Stimulated activated CD8-positive, alpha-beta memory T cell treated with anti-CD3 and anti-CD28 coated beads, Interleukin-2, amount 100 ng/mL, for 48 hours (primary cell): ENCODE measurements around the gene UBQLN4.

ENCODE experiments used
- DNase-seq, 2 donors: peaks; one replicate each; pipeline ENCODE4 v3.0.0-alpha.2; 2020; ENCODE audit warnings: low read depth in 2 of 2

UBQLN4 gene

DNA sequence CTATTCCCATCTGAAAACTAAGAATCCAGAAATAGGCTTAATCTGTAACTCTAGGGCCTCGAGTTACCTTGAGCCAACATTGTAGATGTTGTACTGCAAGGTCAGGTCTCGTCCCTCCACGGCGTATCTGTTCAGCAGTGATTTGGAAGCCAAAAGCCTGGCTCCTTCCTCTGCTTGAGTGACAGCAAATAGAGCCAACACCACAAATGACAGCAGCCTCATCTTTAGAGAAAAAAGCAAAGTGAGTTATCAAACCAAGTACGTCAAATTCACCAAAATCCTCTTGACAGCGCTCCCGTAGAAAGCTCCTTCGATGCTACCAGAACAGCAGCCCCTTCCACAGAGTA lies 33.7 kb downstream of the UBQLN4 start:
- no peak for DNase-seq

DNA sequence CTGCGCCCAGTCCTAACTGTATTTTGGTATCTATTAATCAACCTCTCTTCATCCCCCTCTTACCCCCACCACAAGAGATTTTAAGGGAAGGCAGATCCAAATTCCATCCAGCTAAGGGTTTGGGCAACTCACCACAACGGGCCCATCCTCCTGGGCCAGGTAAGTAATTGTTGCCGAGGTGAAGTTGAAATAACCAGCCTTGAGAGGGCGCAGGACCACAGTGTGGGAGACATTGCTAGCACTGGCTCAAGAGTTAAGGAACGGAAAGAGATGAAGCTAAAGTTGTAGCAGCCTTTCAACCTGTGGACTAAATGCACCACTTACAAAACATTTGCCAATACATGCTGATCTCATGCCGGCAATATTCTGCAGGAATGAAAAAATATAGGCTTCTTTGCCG lies 38.8 kb downstream of the UBQLN4 start:
- DNase-seq, result no peak

DNA sequence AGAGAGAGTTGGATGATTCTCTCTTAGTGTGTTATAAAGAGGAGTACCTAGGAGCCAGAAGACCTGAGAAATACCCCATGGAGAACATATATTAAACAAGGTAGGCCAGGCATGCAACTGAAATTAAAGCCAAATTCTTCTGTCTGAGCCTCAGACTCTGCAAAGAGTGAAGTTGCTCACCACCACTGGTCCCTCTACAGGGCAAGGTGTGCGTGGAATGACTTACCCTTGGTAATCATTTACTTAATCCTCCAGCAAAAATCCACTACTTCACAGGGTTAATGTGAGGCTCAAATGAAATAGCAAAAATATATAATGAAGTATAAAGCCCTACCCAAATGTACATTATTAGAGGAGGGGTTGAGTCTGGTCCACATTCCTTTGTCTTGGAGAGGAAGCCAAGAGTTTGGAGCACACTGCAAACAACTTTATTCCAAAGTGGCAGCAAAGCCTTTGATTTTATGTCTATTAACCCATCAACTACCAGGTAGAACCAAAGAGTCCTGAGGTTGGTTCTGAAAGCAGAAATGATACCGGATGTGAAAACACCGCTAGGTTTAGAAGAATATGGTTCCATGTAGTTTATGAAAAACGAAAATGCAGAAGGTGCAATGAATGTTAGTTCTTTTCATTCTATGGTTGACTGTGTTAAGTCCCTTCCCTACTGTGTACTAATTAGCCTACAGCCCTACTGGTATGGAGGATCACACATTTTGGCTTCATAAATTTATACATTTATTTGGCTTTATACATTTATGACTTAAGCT lies 41.4 kb downstream of the UBQLN4 start:
- no peak for DNase-seq

DNA sequence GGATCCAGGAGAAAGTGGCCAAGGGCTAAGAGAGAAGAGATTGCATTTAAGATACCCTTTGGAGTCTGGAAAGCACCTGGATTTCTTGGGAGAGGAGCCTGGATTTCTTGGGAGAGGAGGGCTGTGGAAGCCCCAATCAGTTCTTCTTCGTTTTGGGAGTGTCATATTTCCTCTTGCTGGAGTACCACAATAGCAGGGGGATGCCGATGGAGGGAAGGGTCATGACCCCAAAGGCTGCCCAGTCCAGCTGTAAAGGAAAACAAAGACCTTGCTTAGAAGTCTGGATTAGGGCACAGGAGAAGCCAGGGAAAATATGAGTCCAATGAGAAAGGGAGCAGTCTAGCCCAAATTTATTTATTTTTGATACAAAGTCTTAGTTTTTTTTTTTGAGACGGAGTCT lies 44.2 kb downstream of the UBQLN4 start:
- no peak for DNase-seq

DNA sequence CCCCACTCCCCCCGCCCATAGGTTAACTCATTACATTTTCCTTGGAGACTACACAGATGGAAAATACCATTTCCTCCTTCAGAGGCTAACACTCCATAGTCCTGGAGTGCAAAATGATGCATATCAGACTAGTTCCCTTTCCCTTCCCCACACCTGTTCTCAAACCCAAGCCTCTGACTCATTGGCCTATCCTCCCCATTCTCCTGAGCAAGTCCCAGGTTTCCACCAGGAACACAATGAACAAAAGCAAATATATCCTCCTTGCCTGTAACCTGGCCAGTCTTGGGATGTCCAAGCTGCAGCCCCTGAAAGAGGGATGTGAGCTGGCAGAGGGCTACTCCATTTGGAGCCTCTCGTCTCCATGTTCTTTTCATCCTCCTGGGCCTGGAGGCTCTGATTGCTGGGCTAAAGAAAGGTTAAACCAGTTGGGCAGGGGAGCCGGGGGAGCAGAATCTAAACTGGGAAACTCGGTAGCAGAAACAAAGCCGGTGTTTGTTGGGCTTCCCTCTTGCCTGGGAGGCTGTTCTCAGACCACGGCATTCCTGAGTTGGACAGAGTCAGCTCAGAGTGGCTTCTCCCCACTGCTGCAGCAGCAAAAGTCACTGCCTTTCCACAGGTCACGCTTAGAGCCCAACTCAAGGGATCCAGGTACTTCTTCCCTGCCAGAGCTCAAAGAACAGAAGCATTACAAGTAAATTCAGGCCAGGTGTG lies 46.8 kb downstream of the UBQLN4 start:
- no peak for DNase-seq

DNA sequence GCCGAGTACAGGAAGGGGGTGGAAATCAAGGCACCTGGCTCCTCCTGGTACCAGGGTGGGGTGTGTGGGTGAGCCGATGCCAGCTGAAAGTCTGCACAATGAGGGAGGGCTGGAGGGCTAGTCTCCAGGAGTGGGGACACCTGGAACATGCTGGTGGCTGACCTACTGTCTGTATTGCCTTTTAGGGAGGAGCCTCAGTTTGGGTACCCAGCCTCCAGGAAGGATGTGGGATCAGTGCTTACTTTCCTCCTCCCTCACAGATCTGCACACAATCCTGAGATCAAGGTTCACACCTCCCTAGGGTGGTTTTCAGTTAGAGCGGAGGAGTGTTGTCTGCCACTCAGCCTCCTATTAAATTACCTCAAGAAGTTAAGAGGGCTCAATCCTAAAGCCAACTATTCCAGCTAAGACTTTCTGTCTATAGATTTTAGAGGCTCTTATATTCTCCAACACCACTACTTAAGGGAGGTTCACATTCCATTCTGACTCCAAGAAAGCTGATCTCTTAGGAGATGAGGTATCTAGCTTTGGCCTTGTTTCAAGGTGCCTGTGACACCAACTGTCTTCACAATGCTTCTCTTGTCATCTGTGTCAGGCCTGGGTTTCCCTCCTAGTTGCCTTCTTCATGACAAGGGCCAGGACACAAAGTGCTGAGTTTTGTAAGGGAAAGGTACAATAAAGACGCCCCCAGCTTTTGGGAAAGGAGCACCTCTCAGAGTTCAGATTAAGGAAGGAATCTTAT lies 48.6 kb downstream of the UBQLN4 start:
- no peak for DNase-seq

DNA sequence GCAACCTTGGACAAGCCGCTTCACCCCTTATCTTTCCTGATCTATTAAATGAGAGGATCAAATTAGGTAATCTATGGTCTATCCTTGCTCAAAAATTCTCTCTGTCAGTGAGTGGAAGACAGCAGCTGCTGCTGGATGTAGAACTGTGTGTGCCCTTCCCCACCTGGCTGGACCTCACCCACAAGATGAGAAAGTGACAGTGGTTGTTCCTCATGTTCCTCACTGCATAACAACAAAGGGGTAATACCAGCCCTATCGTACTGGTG lies 49.7 kb downstream of the UBQLN4 start:
- no peak for DNase-seq

DNA sequence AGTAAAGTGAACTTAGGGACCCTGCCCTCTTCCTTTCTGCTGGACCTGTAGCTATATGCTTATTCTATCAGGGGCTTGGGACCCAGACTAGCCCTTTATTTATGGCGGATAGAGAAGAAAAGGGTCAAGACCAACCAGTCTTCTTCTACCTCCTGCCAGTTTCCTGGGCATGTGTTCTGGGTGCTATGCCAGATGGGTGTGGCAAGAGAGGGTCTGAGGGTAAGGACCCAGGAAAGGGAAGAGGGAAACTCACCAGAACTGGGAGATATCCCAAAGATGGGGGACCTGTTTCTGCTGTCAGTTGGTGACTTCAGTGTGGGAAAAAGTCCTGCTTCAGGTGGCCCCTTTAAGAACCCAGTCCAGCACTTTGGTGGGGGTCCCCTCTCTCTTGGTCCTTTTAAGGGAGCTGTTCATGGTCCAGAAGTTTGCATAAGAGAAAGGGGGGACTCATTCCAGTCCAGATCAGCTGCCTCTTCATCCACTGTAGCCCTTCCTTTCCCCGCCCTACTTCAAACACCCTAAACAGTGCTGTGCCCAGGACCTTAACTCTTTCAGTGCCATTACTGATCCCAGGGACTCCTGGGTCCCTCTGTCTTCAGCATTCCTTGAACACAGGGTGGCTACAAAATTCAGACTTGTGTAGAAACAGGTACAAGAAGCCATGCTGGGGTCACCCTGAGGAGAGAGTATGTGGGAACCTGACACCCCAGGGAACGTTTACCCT lies 51.2 kb downstream of the UBQLN4 start:
- no peak for DNase-seq

DNA sequence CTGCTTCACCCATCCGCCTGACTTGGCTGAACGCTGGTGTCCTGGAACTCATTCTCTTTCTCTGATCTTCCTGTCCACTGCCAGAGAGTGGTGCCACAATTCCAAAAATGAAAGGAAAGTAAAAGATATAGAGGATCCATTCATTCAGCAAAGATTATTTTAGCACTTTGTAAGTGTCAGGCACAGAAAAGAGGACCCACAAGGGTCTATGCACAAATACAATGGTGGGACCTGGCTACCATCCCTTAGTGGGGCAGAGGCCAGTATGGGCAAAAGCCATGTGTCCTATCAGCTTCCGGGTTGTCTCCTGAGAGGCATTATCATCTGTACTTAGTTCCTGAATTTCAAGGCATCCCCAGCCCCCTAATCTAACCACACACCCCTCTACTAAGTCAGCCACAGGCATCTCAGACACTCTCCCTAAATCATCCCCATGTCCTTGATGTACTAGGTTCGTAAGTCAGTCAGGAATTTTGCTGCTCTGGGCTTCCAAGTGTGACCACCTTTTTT lies 51.9 kb downstream of the UBQLN4 start:
- DNase-seq, result no peak

DNA sequence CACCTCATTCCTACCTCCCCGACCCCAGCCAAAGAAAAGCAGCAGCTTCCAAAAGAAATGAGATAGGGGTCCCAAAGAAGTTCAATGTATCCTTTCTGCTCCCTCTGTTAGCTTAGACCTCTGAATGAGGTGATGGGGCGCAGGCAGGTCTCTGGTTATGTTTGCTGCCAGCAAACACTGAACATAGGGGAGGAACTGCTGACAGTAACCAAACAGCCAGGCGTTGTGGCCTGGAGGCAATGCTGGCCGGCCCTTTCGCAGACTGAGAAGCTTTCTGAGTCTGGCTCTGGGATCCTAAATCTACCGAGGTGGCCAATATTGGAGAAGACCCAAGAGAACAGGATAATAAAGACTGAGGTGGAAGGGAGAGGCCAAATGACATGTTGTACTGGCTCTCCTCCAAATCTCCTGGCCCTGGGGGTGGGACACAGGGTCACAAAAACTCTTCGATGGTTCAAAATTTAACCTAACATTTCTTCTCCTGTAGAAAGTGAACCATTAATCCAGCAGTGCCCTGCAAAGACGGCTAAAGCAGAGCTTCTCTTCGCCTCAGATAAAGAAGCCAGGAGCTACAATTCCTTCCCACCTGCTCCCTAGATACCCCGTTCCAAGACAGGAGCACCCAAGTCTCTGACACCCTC lies 52.5 kb downstream of the UBQLN4 start:
- DNase-seq, result no peak

DNA sequence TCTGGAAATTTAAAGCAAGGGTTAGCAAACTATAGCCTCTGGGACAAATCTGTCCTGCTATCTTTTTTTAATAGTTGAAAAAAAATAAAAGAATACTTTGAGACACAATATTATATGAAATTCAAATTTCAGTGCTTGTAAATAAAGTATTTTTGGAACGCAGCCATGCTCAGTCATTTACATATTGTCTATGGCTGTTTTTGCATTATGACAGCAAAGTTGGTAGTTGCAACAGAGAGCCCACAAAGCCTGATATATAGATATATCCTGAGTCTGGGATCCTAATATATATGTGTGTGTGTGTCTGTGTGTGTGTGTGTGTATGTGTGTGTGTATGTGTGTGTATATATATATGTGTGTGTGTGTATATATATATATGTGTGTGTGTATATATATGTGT lies 53.6 kb downstream of the UBQLN4 start:
- DNase-seq, result no peak

DNA sequence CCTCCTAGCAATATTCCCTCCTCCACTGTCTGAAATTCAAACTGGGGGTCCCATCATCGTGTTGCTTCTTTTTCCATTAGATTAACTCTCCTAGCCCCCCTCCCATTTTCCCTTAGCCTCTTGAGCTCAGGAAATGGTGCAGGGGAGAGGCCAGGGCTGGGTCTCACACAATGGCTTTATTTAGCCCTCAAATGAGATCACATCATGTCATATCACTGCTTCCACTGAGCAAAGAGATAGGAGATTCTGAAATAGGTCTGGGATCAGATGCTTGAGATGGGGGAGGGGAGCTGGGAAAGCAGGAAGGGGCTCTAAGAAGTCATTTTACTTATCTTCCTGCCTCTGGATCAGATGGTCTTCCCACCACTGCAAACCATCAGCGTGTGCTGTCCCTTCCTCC lies 57.4 kb downstream of the UBQLN4 start:
- DNase-seq, result no peak

DNA sequence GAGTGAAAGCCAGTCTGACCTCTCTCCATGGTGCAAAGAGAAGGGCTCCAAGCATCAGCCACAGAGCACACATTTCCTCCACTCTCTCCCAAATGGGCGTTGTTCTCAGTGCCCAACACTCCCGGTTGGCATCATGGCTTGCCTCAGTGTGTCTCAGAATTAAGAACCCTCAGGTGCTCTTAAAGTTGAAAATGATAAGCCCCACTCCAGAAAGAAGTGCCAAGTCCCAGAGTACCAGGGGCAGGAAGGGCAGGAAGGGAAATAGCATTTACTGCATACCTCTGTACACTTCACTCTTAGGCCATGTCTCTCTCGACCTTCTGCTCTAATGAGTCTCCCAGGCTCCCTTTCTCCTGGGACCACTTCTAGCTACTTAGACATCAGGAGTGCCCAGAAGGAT lies 60.0 kb downstream of the UBQLN4 start:
- no peak for DNase-seq

DNA sequence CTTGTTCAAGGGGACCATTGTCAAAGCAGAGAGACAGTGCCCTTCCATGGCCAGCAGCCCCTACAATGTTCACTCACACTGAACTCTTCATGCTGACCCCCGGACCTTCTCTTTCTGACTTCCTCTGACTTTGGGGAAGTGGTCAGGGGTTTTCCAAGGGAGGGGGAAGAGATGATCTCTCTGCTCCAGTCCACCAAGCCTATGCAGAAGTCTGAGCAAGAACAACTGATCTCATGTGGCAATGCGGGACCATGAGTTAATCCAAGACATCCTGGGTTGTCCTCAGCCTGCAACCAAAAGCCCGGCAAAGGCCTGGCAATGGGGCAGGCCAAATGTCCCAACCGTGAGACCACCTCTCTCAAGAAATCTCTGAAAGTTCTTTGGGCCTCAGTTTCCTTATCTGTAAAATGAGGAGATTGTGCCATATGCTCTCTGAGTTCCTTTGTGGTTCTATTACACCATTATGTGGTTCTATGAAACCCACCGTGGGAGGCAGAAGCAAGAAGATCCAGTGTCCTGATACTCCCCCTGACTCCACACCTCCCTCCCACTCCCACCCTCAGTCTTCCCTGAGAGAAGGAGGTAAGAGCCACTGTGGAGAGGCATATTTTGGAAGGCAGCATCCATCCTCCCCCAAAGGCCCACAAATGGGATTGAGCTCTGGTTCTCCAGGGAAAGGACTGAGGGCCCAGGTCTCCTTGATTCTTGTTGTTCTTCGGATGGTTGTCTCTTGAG lies 63.4 kb downstream of the UBQLN4 start:
- DNase-seq, result no peak

DNA sequence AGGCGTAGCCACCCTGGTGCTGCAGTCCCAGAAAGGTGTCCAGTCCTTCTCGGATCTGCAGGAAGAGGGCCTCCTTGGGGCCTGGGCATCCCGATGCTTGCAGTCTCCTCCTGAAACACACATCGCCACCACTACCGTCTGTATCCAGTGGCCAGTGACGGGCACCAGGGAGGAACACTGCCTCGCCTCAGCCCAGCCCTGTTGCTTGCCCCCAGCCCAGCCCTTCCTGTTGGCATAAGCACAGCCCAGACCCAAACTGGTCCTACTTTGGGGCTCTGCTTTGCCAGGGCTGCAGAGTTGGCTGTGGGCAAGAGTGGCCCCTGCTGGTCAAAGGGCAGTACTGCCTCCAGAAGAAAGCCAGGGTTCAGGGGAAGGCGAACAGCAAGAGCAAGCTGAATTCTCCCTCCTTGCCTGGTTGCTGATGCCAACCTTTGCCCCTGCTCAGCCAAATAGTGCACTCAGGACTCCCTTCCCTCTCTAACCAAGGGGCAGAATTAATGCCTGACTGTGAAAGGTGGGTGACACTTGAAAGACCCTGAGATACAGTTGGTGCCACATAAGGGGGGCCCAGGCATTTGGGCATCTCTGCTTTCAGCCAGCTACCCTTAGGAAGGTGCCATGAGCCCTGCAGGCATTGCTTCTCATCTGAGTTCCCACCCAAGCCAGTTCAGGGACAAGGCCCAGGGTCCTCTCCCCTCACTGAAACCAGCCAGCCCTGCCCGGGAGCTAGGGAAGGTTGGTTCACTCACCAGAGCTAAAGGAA lies 64.2 kb downstream of the UBQLN4 start:
- peak; percentile 53 to 63 for DNase-seq
